Measurements from ENCODE around the gene ITGA1.

The ITGA1 gene

DNA sequence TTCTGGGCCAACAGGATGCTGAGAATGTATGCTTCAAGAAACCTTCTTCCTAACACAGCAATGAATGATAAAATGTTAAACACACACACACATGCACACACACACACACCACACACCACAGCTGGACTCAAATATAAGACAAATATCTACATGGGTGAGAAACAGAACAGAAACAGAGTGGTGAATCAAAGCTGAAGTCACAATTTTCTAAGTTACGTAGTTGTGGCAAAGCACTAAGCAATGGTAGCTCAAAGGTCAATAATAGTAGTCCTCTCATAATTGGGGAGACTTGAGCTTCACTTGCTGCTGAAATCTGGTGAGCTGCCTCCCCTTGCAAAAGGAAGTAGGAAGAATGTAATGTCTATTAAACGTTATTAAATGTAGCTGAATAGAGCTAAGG is 33.7 kb upstream of the ITGA1 start:
- Histone ChIP-seq H3K27ac (ENCODE audit: low read depth, low read length) (no peak overlapping the region), H3K4me3 (ENCODE audit: low read depth, low read length) (no peak overlapping the region), H3K36me3 (ENCODE audit: control insufficient read depth, insufficient read depth, low read length) (no peaks in the 10 kb centered on the region), H3K9ac (ENCODE audit: low read depth, low read length) (no peak overlapping the region), H3K4me1 (ENCODE audit: control insufficient read depth, insufficient read depth, low read length) (peaks cover 12% of the 10 kb centered on the region; the same call in 1 of the 2 replicates), H3K27me3 (ENCODE audit: control insufficient read depth, insufficient read depth, low read length) (no peaks in the 10 kb centered on the region), H3K9me3 (ENCODE audit: control insufficient read depth, insufficient read depth, low read length) (no peaks in the 10 kb centered on the region)

DNA sequence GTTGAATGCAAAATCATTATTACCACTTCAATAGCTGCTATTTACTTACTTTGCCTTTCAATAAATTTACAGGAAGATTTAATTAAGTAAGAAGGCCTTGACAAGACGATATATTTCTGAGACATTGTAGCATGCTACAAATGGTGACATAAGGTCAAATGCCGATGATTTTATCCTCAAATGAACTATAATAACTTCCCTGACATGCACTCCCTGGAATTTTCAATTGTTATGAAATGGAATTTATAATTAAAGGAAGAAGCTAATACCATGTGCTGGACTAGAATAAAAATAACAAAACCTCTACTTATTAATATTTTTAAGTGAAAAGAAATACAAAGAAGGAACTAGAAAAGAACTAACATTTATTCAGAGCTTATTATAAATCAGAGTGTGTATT is 30.2 kb upstream of the ITGA1 start:
- H3K9ac ChIP-seq (ENCODE audit: low read depth, low read length) = no peak overlapping the region
- H3K4me1 ChIP-seq (ENCODE audit: control insufficient read depth, insufficient read depth, low read length) = no peaks in the 10 kb centered on the region
- H3K27me3 ChIP-seq (ENCODE audit: control insufficient read depth, insufficient read depth, low read length) = no peaks in the 10 kb centered on the region
- no peaks in the 10 kb centered on the region for H3K36me3 ChIP-seq (ENCODE audit: control insufficient read depth, insufficient read depth, low read length)
- no peaks in the 10 kb centered on the region for H3K9me3 ChIP-seq (ENCODE audit: control insufficient read depth, insufficient read depth, low read length)
- H3K4me3 ChIP-seq (ENCODE audit: low read depth, low read length) = no peak overlapping the region
- no peak overlapping the region for H3K27ac ChIP-seq (ENCODE audit: low read depth, low read length)

GRCh38 chr5:52758014-52758413 is 29.7 kb upstream of the ITGA1 start:
- Histone ChIP-seq H3K27me3 (ENCODE audit: control insufficient read depth, insufficient read depth, low read length) (no peaks in the 10 kb centered on the region), H3K27ac (ENCODE audit: low read depth, low read length) (no peak overlapping the region), H3K36me3 (ENCODE audit: control insufficient read depth, insufficient read depth, low read length) (no peaks in the 10 kb centered on the region), H3K4me1 (ENCODE audit: control insufficient read depth, insufficient read depth, low read length) (no peaks in the 10 kb centered on the region), H3K9me3 (ENCODE audit: control insufficient read depth, insufficient read depth, low read length) (no peaks in the 10 kb centered on the region), H3K9ac (ENCODE audit: low read depth, low read length) (no peak overlapping the region), H3K4me3 (ENCODE audit: low read depth, low read length) (no peak overlapping the region)

- Histone ChIP-seq H3K4me1 (ENCODE audit: control insufficient read depth, insufficient read depth, low read length) (no peaks in the 10 kb centered on the region), H3K9me3 (ENCODE audit: control insufficient read depth, insufficient read depth, low read length) (no peaks in the 10 kb centered on the region), H3K27me3 (ENCODE audit: control insufficient read depth, insufficient read depth, low read length) (no peaks in the 10 kb centered on the region), H3K36me3 (ENCODE audit: control insufficient read depth, insufficient read depth, low read length) (no peaks in the 10 kb centered on the region), H3K9ac (ENCODE audit: low read depth, low read length) (no peak overlapping the region), H3K4me3 (ENCODE audit: low read depth, low read length) (no peak overlapping the region), H3K27ac (ENCODE audit: low read depth, low read length) (no peak overlapping the region)
Observed at GRCh38 chr5:52759331-52759730, 28.4 kb upstream of the ITGA1 start.

DNA sequence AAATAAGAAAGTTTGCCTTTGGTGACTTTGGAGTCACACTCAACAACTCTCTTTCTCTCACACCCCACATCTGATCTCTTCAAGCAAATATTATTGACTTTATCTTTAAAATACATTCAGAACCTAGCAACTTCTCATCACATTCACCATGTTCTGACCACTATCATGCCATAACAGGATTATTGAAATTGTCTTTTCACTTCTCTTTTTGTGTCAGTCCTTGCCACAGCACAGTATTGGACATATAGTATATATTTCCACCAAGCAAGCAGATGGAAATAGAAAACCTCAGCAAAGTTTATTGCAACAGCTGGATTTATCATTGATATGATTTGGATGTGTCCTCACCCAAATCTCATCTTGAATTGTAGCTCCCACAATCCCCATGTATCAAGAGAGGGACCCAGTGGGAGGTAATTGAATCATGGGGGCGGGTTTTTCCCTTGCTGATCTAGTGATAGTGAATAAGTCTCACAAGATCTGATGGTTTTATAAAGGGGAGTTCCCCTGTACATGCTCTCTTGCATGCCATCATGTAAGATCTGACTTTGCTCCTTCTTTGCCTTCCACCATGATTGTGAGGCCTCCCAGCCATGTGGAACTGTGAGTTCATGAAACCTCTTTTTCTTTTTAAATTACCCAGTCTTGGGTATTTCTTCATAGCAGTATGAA is 26.9 kb upstream of the ITGA1 start:
- no peak overlapping the region for H3K9ac ChIP-seq (ENCODE audit: low read depth, low read length)
- H3K4me3 ChIP-seq (ENCODE audit: low read depth, low read length) = no peak overlapping the region
- H3K36me3 ChIP-seq (ENCODE audit: control insufficient read depth, insufficient read depth, low read length) = no peaks in the 10 kb centered on the region
- H3K27ac ChIP-seq (ENCODE audit: low read depth, low read length) = no peak overlapping the region
- H3K4me1 ChIP-seq (ENCODE audit: control insufficient read depth, insufficient read depth, low read length) = no peaks in the 10 kb centered on the region
- no peaks in the 10 kb centered on the region for H3K9me3 ChIP-seq (ENCODE audit: control insufficient read depth, insufficient read depth, low read length)
- no peaks in the 10 kb centered on the region for H3K27me3 ChIP-seq (ENCODE audit: control insufficient read depth, insufficient read depth, low read length)

GRCh38 chr5:52767217-52767743 is 20.4 kb upstream of the ITGA1 start:
- no peaks in the 10 kb centered on the region for H3K36me3 ChIP-seq (ENCODE audit: control insufficient read depth, insufficient read depth, low read length)

GRCh38 chr5:52767766-52768480 is 19.8 kb upstream of the ITGA1 start:
- no peaks in the 10 kb centered on the region for H3K36me3 ChIP-seq (ENCODE audit: control insufficient read depth, insufficient read depth, low read length)

More at GRCh38 chr5:52767217-52767743, 20.4 kb upstream of the ITGA1 start:
- H3K4me3 ChIP-seq (ENCODE audit: low read depth, low read length) = no peak overlapping the region
- peaks cover 4% of the 10 kb centered on the region; the same call in 1 of the 2 replicates for H3K4me1 ChIP-seq (ENCODE audit: control insufficient read depth, insufficient read depth, low read length)
- no peak overlapping the region for H3K9ac ChIP-seq (ENCODE audit: low read depth, low read length)
- H3K9me3 ChIP-seq (ENCODE audit: control insufficient read depth, insufficient read depth, low read length) = no peaks in the 10 kb centered on the region
- no peaks in the 10 kb centered on the region for H3K27me3 ChIP-seq (ENCODE audit: control insufficient read depth, insufficient read depth, low read length)
- no peak overlapping the region for H3K27ac ChIP-seq (ENCODE audit: low read depth, low read length)

GRCh38 chr5:52769061-52769460 is 18.7 kb upstream of the ITGA1 start:
- Histone ChIP-seq H3K27ac (ENCODE audit: low read depth, low read length) (no peak overlapping the region), H3K9me3 (ENCODE audit: control insufficient read depth, insufficient read depth, low read length) (no peaks in the 10 kb centered on the region), H3K36me3 (ENCODE audit: control insufficient read depth, insufficient read depth, low read length) (no peaks in the 10 kb centered on the region), H3K9ac (ENCODE audit: low read depth, low read length) (no peak overlapping the region), H3K4me3 (ENCODE audit: low read depth, low read length) (no peak overlapping the region), H3K27me3 (ENCODE audit: control insufficient read depth, insufficient read depth, low read length) (no peaks in the 10 kb centered on the region), H3K4me1 (ENCODE audit: control insufficient read depth, insufficient read depth, low read length) (peaks cover 7% of the 10 kb centered on the region)

More at GRCh38 chr5:52767766-52768480, 19.8 kb upstream of the ITGA1 start:
- H3K4me1 ChIP-seq (ENCODE audit: control insufficient read depth, insufficient read depth, low read length) = peaks cover 4% of the 10 kb centered on the region; the same call in 1 of the 2 replicates
- no peak overlapping the region for H3K27ac ChIP-seq (ENCODE audit: low read depth, low read length)
- H3K9ac ChIP-seq (ENCODE audit: low read depth, low read length) = no peak overlapping the region
- no peaks in the 10 kb centered on the region for H3K27me3 ChIP-seq (ENCODE audit: control insufficient read depth, insufficient read depth, low read length)
- no peak overlapping the region for H3K4me3 ChIP-seq (ENCODE audit: low read depth, low read length)
- no peaks in the 10 kb centered on the region for H3K9me3 ChIP-seq (ENCODE audit: control insufficient read depth, insufficient read depth, low read length)

DNA sequence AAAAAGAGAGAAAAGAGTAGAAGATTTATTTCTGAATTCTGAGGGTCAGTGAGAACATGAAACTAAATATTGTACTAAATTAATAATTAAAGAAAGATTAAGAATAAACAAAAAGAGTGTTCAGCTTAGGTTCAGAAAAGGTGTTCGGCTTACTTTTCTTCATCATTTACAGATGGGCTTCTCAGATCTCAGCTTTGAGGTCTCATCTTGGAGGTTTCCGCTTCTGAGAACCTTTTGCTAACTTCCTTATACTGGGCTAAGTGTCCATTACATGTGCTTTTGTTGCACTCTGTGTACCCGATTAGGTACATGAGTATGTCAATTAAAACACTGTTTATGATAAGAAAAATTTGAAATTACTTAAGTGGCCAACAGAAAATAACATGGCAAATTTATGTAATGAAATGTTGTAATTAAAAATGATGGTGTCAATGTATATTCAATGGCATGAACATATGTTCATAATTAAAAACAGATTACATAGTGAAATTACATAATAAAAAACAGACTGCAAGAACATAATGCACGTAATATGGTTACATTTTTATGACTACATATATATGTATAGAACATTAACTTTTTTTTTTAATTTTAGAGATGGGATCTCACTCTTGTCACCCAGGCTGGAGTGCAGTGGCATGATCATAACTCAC is 17.3 kb upstream of the ITGA1 start:
- Histone ChIP-seq H3K9ac (ENCODE audit: low read depth, low read length) (no peak overlapping the region), H3K27ac (ENCODE audit: low read depth, low read length) (no peak overlapping the region)

DNA sequence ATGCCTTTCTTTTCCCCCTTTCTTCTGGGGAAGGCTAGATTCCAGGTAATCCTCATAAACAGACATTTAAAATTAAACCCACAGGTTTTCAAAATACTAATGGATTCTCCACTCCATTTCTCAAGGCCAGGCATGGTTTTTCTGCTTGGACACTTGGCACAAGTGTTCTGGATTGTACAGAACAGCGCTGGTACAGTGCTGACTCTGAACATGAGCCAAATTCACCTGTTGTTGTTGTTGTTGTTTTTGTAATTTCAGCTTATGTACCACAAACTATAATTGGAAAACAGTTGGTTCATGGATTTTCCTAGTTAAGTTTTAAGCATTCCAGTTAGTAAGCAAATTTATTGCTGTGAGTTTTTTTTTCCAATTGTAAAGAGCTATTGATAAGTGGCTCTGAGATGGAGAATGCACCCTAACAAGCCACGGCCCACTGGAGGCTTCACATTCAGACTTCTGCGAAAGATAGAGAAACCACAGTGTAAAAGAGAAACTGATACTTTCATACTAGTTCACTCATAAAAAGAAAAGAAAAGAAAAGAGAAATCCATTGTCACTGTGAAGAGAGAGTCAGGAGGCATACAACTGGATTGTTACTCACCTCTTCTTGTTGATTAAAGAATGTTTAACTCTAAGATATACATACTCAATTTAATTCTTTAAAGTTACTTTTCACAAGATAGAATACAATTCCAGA is 16.2 kb upstream of the ITGA1 start:
- no peak overlapping the region for H3K9ac ChIP-seq (ENCODE audit: low read depth, low read length)
- H3K4me1 ChIP-seq (ENCODE audit: control insufficient read depth, insufficient read depth, low read length) = peaks cover 11% of the 10 kb centered on the region
- H3K27ac ChIP-seq (ENCODE audit: low read depth, low read length) = no peak overlapping the region
- H3K27me3 ChIP-seq (ENCODE audit: control insufficient read depth, insufficient read depth, low read length) = no peaks in the 10 kb centered on the region
- H3K36me3 ChIP-seq (ENCODE audit: control insufficient read depth, insufficient read depth, low read length) = no peaks in the 10 kb centered on the region
- H3K9me3 ChIP-seq (ENCODE audit: control insufficient read depth, insufficient read depth, low read length) = no peaks in the 10 kb centered on the region
- no peak overlapping the region for H3K4me3 ChIP-seq (ENCODE audit: low read depth, low read length)

More for the DNA sequence above, 17.3 kb upstream of the ITGA1 start:
- no peak overlapping the region for H3K4me3 ChIP-seq (ENCODE audit: low read depth, low read length)
- H3K36me3 ChIP-seq (ENCODE audit: control insufficient read depth, insufficient read depth, low read length) = no peaks in the 10 kb centered on the region
- no peaks in the 10 kb centered on the region for H3K9me3 ChIP-seq (ENCODE audit: control insufficient read depth, insufficient read depth, low read length)
- H3K27me3 ChIP-seq (ENCODE audit: control insufficient read depth, insufficient read depth, low read length) = no peaks in the 10 kb centered on the region
- H3K4me1 ChIP-seq (ENCODE audit: control insufficient read depth, insufficient read depth, low read length) = peaks cover 11% of the 10 kb centered on the region

Measured in HUES48 (cell line).